KMS-11 (cell line): ENCODE data around the gene LTBP3.
"Not testable (repeated sequence)": the region's sequence is repeated elsewhere in the genome, so short reads cannot be mapped to it uniquely, and the experiment has no call there.

ENCODE experiments used
- H2AFZ ChIP-seq: fragments of 200-600 bp; sonication (generic); 2 replicates; pipeline ENCODE4 v1.6.1; 2016; ENCODE audit warnings: antibody characterized with exemption, mixed run types, low read depth
- H3K27ac ChIP-seq: fragments of 200-600 bp; sonication (generic); 2 replicates; pipeline ENCODE4 v1.6.1; 2016; ENCODE audit warnings: mild to moderate bottlenecking, mixed run types
- H3K27me3 ChIP-seq: fragments of 200-600 bp; sonication (generic); 2 replicates; pipeline ENCODE4 v1.6.1; 2017; ENCODE audit warnings: mild to moderate bottlenecking, low read depth, mixed run types, moderate library complexity; ENCODE audit not compliant: insufficient read depth
- H3K36me3 ChIP-seq: fragments of 200-600 bp; sonication (generic); 2 replicates; pipeline ENCODE4 v1.6.1; 2017; ENCODE audit warnings: mild to moderate bottlenecking, mixed run types; ENCODE audit not compliant: insufficient read depth
- H3K4me1 ChIP-seq: fragments of 200-600 bp; sonication (generic); 2 replicates; pipeline ENCODE4 v1.6.1; 2016; ENCODE audit warnings: mild to moderate bottlenecking, low read depth, mixed run types; ENCODE audit not compliant: poor library complexity, severe bottlenecking
- H3K4me2 ChIP-seq: fragments of 200-600 bp; sonication (generic); 2 replicates; pipeline ENCODE4 v1.7.0; 2016; ENCODE audit warnings: mild to moderate bottlenecking, mixed run types
- H3K4me3 ChIP-seq: fragments of 200-600 bp; sonication (generic); IDR thresholded peaks from 2 replicates; pipeline ENCODE4 v1.6.1; 2017; ENCODE audit warnings: low read depth, low read length, mixed read lengths; ENCODE audit not compliant: insufficient read depth
- H3K79me2 ChIP-seq: fragments of 200-600 bp; sonication (generic); 2 replicates; pipeline ENCODE4 v1.6.1; 2016; ENCODE audit warnings: low read depth, mixed run types; ENCODE audit not compliant: insufficient read depth
- H3K9ac ChIP-seq: fragments of 200-600 bp; sonication (generic); 2 replicates; pipeline ENCODE4 v1.6.1; 2016; ENCODE audit warnings: mild to moderate bottlenecking, mixed run types
- H4K20me1 ChIP-seq: fragments of 200-600 bp; sonication (generic); 2 replicates; pipeline ENCODE4 v1.6.1; 2016; ENCODE audit warnings: mild to moderate bottlenecking, mixed run types; ENCODE audit not compliant: insufficient read depth
- CTCF ChIP-seq: fragments of 200-600 bp; sonication (generic); conservative IDR thresholded peaks from 2 replicates; pipeline ENCODE4 v1.6.1; 2017; ENCODE audit warnings: low read depth, mild to moderate bottlenecking, antibody characterized with exemption, low read length, moderate library complexity, mixed read lengths

Gene LTBP3

GRCh38 chr11:65565624-65566453, 7.7 kb upstream of the LTBP3 start:
- no peak overlapping the region for H3K4me3 ChIP-seq
- no peak overlapping the region for H3K27ac ChIP-seq
- no peak overlapping the region for H3K9ac ChIP-seq
- H2AFZ ChIP-seq = no peak overlapping the region
- peaks cover 26% of the 10 kb centered on the region for H3K4me1 ChIP-seq
- no peak for TF ChIP-seq CTCF
- no peak overlapping the region for H3K4me2 ChIP-seq
- H3K79me2 ChIP-seq = peaks cover 32% of the 10 kb centered on the region
- no peaks in the 10 kb centered on the region for H3K36me3 ChIP-seq
- no peaks in the 10 kb centered on the region for H4K20me1 ChIP-seq
- H3K27me3 ChIP-seq = no peaks in the 10 kb centered on the region

GRCh38 chr11:65564879-65565559, 6.9 kb upstream of the LTBP3 start:
- H4K20me1 ChIP-seq, H2AFZ ChIP-seq, H3K9ac ChIP-seq, H3K27me3 ChIP-seq, H3K27ac ChIP-seq, H3K36me3 ChIP-seq, H3K4me2 ChIP-seq, H3K4me3 ChIP-seq: not testable (repeated sequence)
- H3K4me1 ChIP-seq = peaks cover 32% of the 10 kb centered on the region
- peaks cover 28% of the 10 kb centered on the region for H3K79me2 ChIP-seq

- no peak overlapping the region for H2AFZ ChIP-seq
- no peaks in the 10 kb centered on the region for H3K27me3 ChIP-seq
- no peak for TF ChIP-seq CTCF
- H3K36me3 ChIP-seq = no peaks in the 10 kb centered on the region
- H4K20me1 ChIP-seq = no peaks in the 10 kb centered on the region
- peaks cover 22% of the 10 kb centered on the region for H3K79me2 ChIP-seq
- no peak overlapping the region for H3K4me3 ChIP-seq
- no peak overlapping the region for H3K4me2 ChIP-seq
- peaks cover 40% of the 10 kb centered on the region for H3K4me1 ChIP-seq
- no peak overlapping the region for H3K27ac ChIP-seq
- H3K9ac ChIP-seq = no peak overlapping the region
These were observed 5.4 kb upstream of the LTBP3 start for GRCh38 chr11:65563601-65564000.

- Histone ChIP-seq H3K4me3 (no peak overlapping the region), H3K79me2 (peaks cover 13% of the 10 kb centered on the region), H4K20me1 (no peaks in the 10 kb centered on the region), H3K27me3 (no peaks in the 10 kb centered on the region), H2AFZ (no peak overlapping the region), H3K36me3 (no peaks in the 10 kb centered on the region), H3K9ac (no peak overlapping the region), H3K4me2 (no peak overlapping the region), H3K4me1 (peaks cover 33% of the 10 kb centered on the region), H3K27ac (no peak overlapping the region)
- TF ChIP-seq CTCF = no peak
These were observed 4.6 kb upstream of the LTBP3 start for GRCh38 chr11:65562788-65563187.

GRCh38 chr11:65562020-65562419, 3.9 kb upstream of the LTBP3 start:
- H3K4me1 ChIP-seq = peaks cover 30% of the 10 kb centered on the region
- no peak overlapping the region for H3K27ac ChIP-seq
- no peak overlapping the region for H3K4me2 ChIP-seq
- no peak overlapping the region for H3K9ac ChIP-seq
- H3K79me2 ChIP-seq = peaks cover 7% of the 10 kb centered on the region; the same call in 1 of the 2 replicates
- no peak overlapping the region for H3K4me3 ChIP-seq
- no peaks in the 10 kb centered on the region for H3K36me3 ChIP-seq
- H4K20me1 ChIP-seq = no peaks in the 10 kb centered on the region
- H2AFZ ChIP-seq = no peak overlapping the region
- TF ChIP-seq CTCF = no peak
- H3K27me3 ChIP-seq = no peaks in the 10 kb centered on the region
